ENCODE data around the gene MINK1.

GRCh38 chr17:4936436-4936835 lies 103.3 kb downstream of the MINK1 start:
- TF ChIP-seq MYC (IDR thresholded peaks at IDR 0.05; ENCODE audit: insufficient read depth, insufficient read length, insufficient replicate concordance, low read length, severe bottlenecking) (no peak), ZNF274 (IDR thresholded peaks at IDR 0.05; ENCODE audit: insufficient read depth, insufficient read length) (no peak), RAD21 (IDR thresholded peaks at IDR 0.05; ENCODE audit: insufficient read depth, low read depth, low read length) (no peak), PBX3 (IDR thresholded peaks at IDR 0.05; ENCODE audit: insufficient replicate concordance, low read depth, low read length) (no peak), CTCF (IDR thresholded peaks at IDR 0.05 in 2 of 3, conservative IDR thresholded peaks at IDR 0.05 in 1 of 3; ENCODE audit: control insufficient read depth in 2 of 3, extremely low read depth in 1 of 3, insufficient read depth in 1 of 3, low read depth in 3 of 3, low read length in 3 of 3) (no peak), SP1 (IDR thresholded peaks at IDR 0.05; ENCODE audit: low read depth, low read length) (no peak), FOXM1 (IDR thresholded peaks at IDR 0.05; ENCODE audit: low read depth, low read length) (no peak), KDM1A (IDR thresholded peaks at IDR 0.05; ENCODE audit: borderline replicate concordance) (no peak), POLR2A (IDR thresholded peaks at IDR 0.05; ENCODE audit: low read depth, low read length) (no peak; the same call in 1 of the 2 replicates), NFIC (IDR thresholded peaks at IDR 0.05; ENCODE audit: low read depth, low read length) (no peak)
